Measurements from ENCODE around the gene SIX5.
A peak's percentile ranks its signal among the peaks of the same experiment; 100 is the strongest.

Gene SIX5

GRCh38 chr19:45792470-45793177 lies 23.6 kb upstream of the SIX5 start, which contains the start of gene DMWD:
Gene DMWD, minus strand, starts transcription at chr19:45792845. Its CDS starts 89 bp downstream, at chr19:45792756.
- DNase-seq = peak; percentile 100

GRCh38 chr19:45791744-45792469 lies 22.9 kb upstream of the SIX5 start:
- DNase-seq = no peak

- no peak for DNase-seq
Measured at GRCh38 chr19:45790942-45791341, 21.9 kb upstream of the SIX5 start.

- no peak for DNase-seq
Measured at GRCh38 chr19:45789035-45789786, 20.2 kb upstream of the SIX5 start.

- no peak for DNase-seq
Measured at GRCh38 chr19:45786533-45786894, 17.5 kb upstream of the SIX5 start.

GRCh38 chr19:45785781-45786532 lies 16.9 kb upstream of the SIX5 start:
- no peak for DNase-seq

- DNase-seq = no peak
Measured at GRCh38 chr19:45785097-45785496, 16.0 kb upstream of the SIX5 start.

- no peak for DNase-seq
Measured at GRCh38 chr19:45784096-45784495, 15.0 kb upstream of the SIX5 start.

- DNase-seq = no peak
Measured at GRCh38 chr19:45782820-45783785, 14.1 kb upstream of the SIX5 start.

- no peak for DNase-seq
Measured at GRCh38 chr19:45782162-45782691, 13.2 kb upstream of the SIX5 start, which contains the start of gene DMPK. Gene DMPK, minus strand, starts transcription at chr19:45782490. Its CDS starts 138 bp downstream, at chr19:45782352.

- no peak for DNase-seq
Measured at GRCh38 chr19:45781214-45782161, 12.4 kb upstream of the SIX5 start.

- DNase-seq = no peak
Measured at GRCh38 chr19:45780448-45781213, 11.6 kb upstream of the SIX5 start.

GRCh38 chr19:45780146-45780447 lies 11.0 kb upstream of the SIX5 start:
- no peak for DNase-seq

GRCh38 chr19:45779231-45780145 lies 10.4 kb upstream of the SIX5 start:
- peak; percentile 93 for DNase-seq

GRCh38 chr19:45778010-45778661 lies 9.1 kb upstream of the SIX5 start:
- no peak for DNase-seq

GRCh38 chr19:45777395-45777961 lies 8.4 kb upstream of the SIX5 start:
- DNase-seq = no peak

- DNase-seq = no peak
Measured at GRCh38 chr19:45774765-45775164, 5.7 kb upstream of the SIX5 start.

Data from eye (tissue), 1 donor.